SU-DHL-6 (cell line): ENCODE data around the gene BRMS1.

Experiments
- EZH2phosphoT487 ChIP-seq: fragments of 200-600 bp; sonication (generic), shearing (Covaris generic); conservative IDR thresholded peaks from 2 replicates; pipeline ENCODE4 v1.6.1; 2018; ENCODE audit warnings: mild to moderate bottlenecking, antibody characterized with exemption, low read length, moderate library complexity, mixed read lengths
- TF ChIP-seq, protein P1 (sequence below): fragments of 200-600 bp; sonication (generic); IDR thresholded peaks from one replicate; pipeline ENCODE4 v1.5.1; 2017; ENCODE audit warnings: antibody characterized with exemption, mild to moderate bottlenecking, low read length, moderate library complexity; ENCODE audit not compliant: insufficient read depth, poor library complexity, severe bottlenecking

DNA sequence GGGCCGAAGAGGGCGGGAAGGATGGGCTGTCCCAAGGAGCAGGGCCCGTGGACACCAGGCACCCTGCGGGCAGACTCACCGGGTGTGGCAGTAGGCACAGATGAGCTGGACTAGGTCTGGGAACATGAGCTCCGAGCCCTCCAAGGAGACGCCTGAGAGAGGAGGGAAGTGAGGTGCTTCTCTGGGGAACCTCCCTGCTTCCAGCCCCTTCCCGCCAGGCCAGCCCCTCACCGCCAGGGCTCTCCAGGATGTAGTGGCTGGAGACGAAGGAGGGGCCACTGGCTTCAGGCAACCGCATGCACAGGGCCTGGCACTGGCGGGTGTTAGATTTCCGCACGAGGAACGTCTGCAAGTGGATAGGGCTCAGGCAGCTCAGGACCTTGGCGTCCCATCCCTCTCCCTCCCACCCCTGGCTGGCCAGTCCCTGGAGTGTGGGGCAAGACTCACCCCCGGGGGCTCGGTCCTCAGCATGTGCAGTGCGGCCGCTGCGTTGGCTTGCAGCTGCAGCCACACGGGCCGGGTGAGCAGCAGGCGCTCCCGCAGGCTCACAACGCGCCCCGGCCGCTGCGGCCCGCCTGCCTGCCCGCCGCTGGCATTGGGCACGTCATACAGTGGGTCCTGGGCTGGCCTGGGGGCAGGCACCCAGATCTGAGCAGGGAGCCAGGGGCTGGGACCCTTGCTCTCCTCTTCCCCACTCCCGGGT lies 9.2 kb downstream of the BRMS1 start:
- TF ChIP-seq, protein P1, sequence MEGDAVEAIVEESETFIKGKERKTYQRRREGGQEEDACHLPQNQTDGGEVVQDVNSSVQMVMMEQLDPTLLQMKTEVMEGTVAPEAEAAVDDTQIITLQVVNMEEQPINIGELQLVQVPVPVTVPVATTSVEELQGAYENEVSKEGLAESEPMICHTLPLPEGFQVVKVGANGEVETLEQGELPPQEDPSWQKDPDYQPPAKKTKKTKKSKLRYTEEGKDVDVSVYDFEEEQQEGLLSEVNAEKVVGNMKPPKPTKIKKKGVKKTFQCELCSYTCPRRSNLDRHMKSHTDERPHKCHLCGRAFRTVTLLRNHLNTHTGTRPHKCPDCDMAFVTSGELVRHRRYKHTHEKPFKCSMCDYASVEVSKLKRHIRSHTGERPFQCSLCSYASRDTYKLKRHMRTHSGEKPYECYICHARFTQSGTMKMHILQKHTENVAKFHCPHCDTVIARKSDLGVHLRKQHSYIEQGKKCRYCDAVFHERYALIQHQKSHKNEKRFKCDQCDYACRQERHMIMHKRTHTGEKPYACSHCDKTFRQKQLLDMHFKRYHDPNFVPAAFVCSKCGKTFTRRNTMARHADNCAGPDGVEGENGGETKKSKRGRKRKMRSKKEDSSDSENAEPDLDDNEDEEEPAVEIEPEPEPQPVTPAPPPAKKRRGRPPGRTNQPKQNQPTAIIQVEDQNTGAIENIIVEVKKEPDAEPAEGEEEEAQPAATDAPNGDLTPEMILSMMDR: no peak
- TF ChIP-seq EZH2phosphoT487: no peak
